SK-N-SH (cell line): ENCODE results near the gene ATP8A2.

Source experiments
- CTCF ChIP-seq: fragments of 200-600 bp; sonication (generic); IDR thresholded peaks from 2 replicates; pipeline ENCODE4 v1.6.1; 2017; ENCODE audit warnings: antibody characterized with exemption, mild to moderate bottlenecking, moderate library complexity
- EP300 ChIP-seq, 2 experiments: IDR thresholded peaks; 2 replicates each; pipeline versions ENCODE4 v1.4.0 to v1.6.1; 2012; ENCODE audit warnings: borderline replicate concordance in 1 of 2, low read depth in 1 of 2, low read length in 1 of 2
- POLR2AphosphoS5 ChIP-seq: IDR thresholded peaks from 2 replicates; pipeline ENCODE4 v1.6.1; 2012; ENCODE audit warnings: low read depth, low read length
- RCOR1 ChIP-seq: fragments of 150-350 bp; IDR thresholded peaks from 2 replicates; pipeline ENCODE4 v1.6.1; 2017; ENCODE audit warnings: antibody characterized with exemption, low read length
- RFX5 ChIP-seq: IDR thresholded peaks from 2 replicates; pipeline ENCODE4 v1.6.1; 2012; ENCODE audit warnings: mild to moderate bottlenecking, improper control_type of control experiment, low read length

GRCh38 chr13:26061947-26062346 is 690.2 kb downstream of the ATP8A2 start:
- no peak for TF ChIP-seq RCOR1
- no peak for TF ChIP-seq EP300 (IDR thresholded peaks at IDR 0.05; ENCODE audit: borderline replicate concordance in 1 of 2, low read depth in 1 of 2, low read length in 1 of 2)
- TF ChIP-seq CTCF: no peak
- no peak for TF ChIP-seq RFX5
- TF ChIP-seq POLR2AphosphoS5: no peak
